HepG2 (cell line): ENCODE measurements around the gene YIF1A. TPM values are rescaled to one million over a fixed set of nuclear protein-coding genes. Genes with fewer than 3 reads are reported as not detected.
A peak's percentile ranks its signal among the peaks of the same experiment; 100 is the strongest.

Experiments used
- ARID4A ChIP-seq: sonication (generic); formaldehyde crosslinking; IDR thresholded peaks from 2 replicates; pipeline ENCODE4 v1.5.0; 2020; ENCODE audit warnings: mild to moderate bottlenecking, missing genetic modification reagents, borderline replicate concordance
- ATF1 ChIP-seq: IDR thresholded peaks from 2 replicates; pipeline ENCODE4 v1.6.1; 2016; ENCODE audit warnings: mild to moderate bottlenecking, control low read depth
- ATF7 ChIP-seq, 2 experiments: fragments of 450-650 bp in 1 of 2; sonication (generic) in 1 of 2; formaldehyde crosslinking in 1 of 2; IDR thresholded peaks; 2 replicates each; pipeline versions ENCODE4 v1.4.0 to v1.6.1; 2016 to 2020; ENCODE audit warnings: antibody characterized with exemption in 1 of 2, mild to moderate bottlenecking in 1 of 2, missing genetic modification reagents in 1 of 2
- ATF7-NPFF ChIP-seq: sonication (generic); formaldehyde crosslinking; IDR thresholded peaks from 2 replicates; pipeline ENCODE4 v1.8.1; 2023; ENCODE audit warnings: mild to moderate bottlenecking, low read depth, missing genetic modification reagents, moderate library complexity
- BHLHE40 ChIP-seq: IDR thresholded peaks from 2 replicates; pipeline ENCODE4 v1.6.1; 2011; ENCODE audit warnings: low read length, improper control_type of control experiment
- CBFB ChIP-seq: sonication (generic); formaldehyde crosslinking; IDR thresholded peaks from 2 replicates; pipeline ENCODE4 v1.4.0; 2020; ENCODE audit warnings: missing genetic modification reagents
- CTCF ChIP-seq: sonication (generic); formaldehyde crosslinking; IDR thresholded peaks from 2 replicates; pipeline ENCODE4 v1.5.0; 2020; ENCODE audit warnings: mild to moderate bottlenecking, missing genetic modification reagents, moderate library complexity
- ISX ChIP-seq: sonication (generic); formaldehyde crosslinking; conservative IDR thresholded peaks from 2 replicates; pipeline ENCODE4 v1.5.0; 2020; ENCODE audit warnings: missing genetic modification reagents
- MXD4 ChIP-seq: IDR thresholded peaks from 2 replicates; pipeline ENCODE4 v1.6.1; 2016; ENCODE audit warnings: mild to moderate bottlenecking, missing biosample characterization, missing genetic modification reagents
- NR1H2 ChIP-seq: sonication (generic); formaldehyde crosslinking; IDR thresholded peaks from 2 replicates; pipeline ENCODE4 v1.8.1; 2022; ENCODE audit warnings: low read depth, missing genetic modification reagents, borderline replicate concordance
- PBX2 ChIP-seq: IDR thresholded peaks from 2 replicates; pipeline ENCODE4 v1.6.1; 2016; ENCODE audit warnings: control low read depth
- PRDM4 ChIP-seq: sonication (generic); formaldehyde crosslinking; IDR thresholded peaks from 2 replicates; pipeline ENCODE4 v1.9.0; 2021; ENCODE audit warnings: missing genetic modification reagents, borderline replicate concordance
- RFXANK ChIP-seq: IDR thresholded peaks from 2 replicates; pipeline ENCODE4 v1.6.1; 2016
- SNAI1 ChIP-seq: sonication (generic); formaldehyde crosslinking; IDR thresholded peaks from 2 replicates; pipeline ENCODE4 v1.5.0; 2020; ENCODE audit warnings: mild to moderate bottlenecking, missing genetic modification reagents, borderline replicate concordance
- ZNF496 ChIP-seq: sonication (generic); formaldehyde crosslinking; IDR thresholded peaks from 2 replicates; pipeline ENCODE4 v1.8.1; 2023; ENCODE audit warnings: mild to moderate bottlenecking, moderate library complexity, missing genetic modification reagents; ENCODE audit not compliant: insufficient replicate concordance
- ZNF557 ChIP-seq: sonication (generic); formaldehyde crosslinking; IDR thresholded peaks from 2 replicates; pipeline ENCODE4 v1.4.0; 2020; ENCODE audit warnings: missing genetic modification reagents
- ZNF564 ChIP-seq: sonication (generic); formaldehyde crosslinking; IDR thresholded peaks from 2 replicates; pipeline ENCODE4 v1.8.1; 2023; ENCODE audit warnings: mild to moderate bottlenecking, missing genetic modification reagents
- ZSCAN9 ChIP-seq: IDR thresholded peaks from 2 replicates; pipeline ENCODE4 v1.6.1; 2016; ENCODE audit warnings: borderline replicate concordance
- polyA plus RNA-seq, 8 experiments: library from polyadenylated mRNA; depleted of rRNA in 3 of 8; stranded (reverse) in 7 of 8; unstranded in 1 of 8; fragments of >200 nt; fragmentation: Illumina TruSeq in 4 of 8; extraction: Trizol in 4 of 8; gene quantifications; 2 replicates each; pipeline versions ENCODE4 v1.2.1 to v1.2.3, GENCODE V29; 2011 to 2016; ENCODE audit warnings: low read depth in 4 of 8, missing spikeins in 1 of 8, mixed read lengths in 1 of 8; ENCODE audit not compliant: insufficient read depth in 1 of 8
- total RNA-seq, 5 experiments: library from RNA; depleted of rRNA; stranded (reverse); fragments of >200 nt; fragmentation: Illumina TruSeq; extraction: Trizol; gene quantifications; 2 replicates each; pipeline ENCODE4 v1.2.3, GENCODE V29; 2016; ENCODE audit warnings: low read depth in 1 of 5

YIF1A gene
- total and polyA plus RNA-seq, 2 of the 13 experiments (the other 11 are each of a cell fraction or from before 2014, with no cell fraction given), result 133 to 145 TPM

GRCh38 chr11:66288671-66289547 is at the start of gene YIF1A (continued):
- peak; percentile 61 for TF ChIP-seq CTCF
- TF ChIP-seq SNAI1 (CRISPR knock-in tag), result no peak
- peak; percentile 94 for TF ChIP-seq PBX2 (CRISPR knock-in tag)
- peak; percentile 75; the same call in 1 of the 2 replicates for TF ChIP-seq ATF1 (CRISPR knock-in tag)
- peak; percentile 88 for TF ChIP-seq ATF7 (IDR thresholded peaks at IDR 0.05)
- peak; percentile 99 for TF ChIP-seq ATF7 (CRISPR knock-in tag; IDR thresholded peaks at IDR 0.05)
- TF ChIP-seq MXD4 (CRISPR knock-in tag), result peak; percentile 67
- TF ChIP-seq ZNF564 (CRISPR knock-in tag), result peak; percentile 53; the same call in 1 of the 2 replicates
- peak; percentile 36; the same call in 1 of the 2 replicates for TF ChIP-seq RFXANK (CRISPR knock-in tag)
- no peak for TF ChIP-seq ZNF557 (CRISPR knock-in tag)
- TF ChIP-seq CBFB (CRISPR knock-in tag), result no peak
- 0 out of 2 replicates have a peak, but pooled peaks have one; percentile 36 for TF ChIP-seq PRDM4
- peak; percentile 72; the same call in 1 of the 2 replicates for TF ChIP-seq ARID4A (CRISPR knock-in tag)
- no peak for TF ChIP-seq BHLHE40
- TF ChIP-seq ZNF496 (CRISPR knock-in tag), result no peak
- no peak for TF ChIP-seq NR1H2
- no peak for TF ChIP-seq ZSCAN9 (CRISPR knock-in tag)
- 0 out of 2 replicates have a peak, but pooled peaks have one; percentile 9 for TF ChIP-seq ISX
- peak; percentile 68; the same call in 1 of the 2 replicates for TF ChIP-seq ATF7-NPFF
